T47D (cell line): ENCODE data around the gene GBE1.
"Not testable (repeated sequence)": the region's sequence is repeated elsewhere in the genome, so short reads cannot be mapped to it uniquely, and the experiment has no call there.

Experiments used
- DNase-seq, 2 experiments: peaks; one replicate each; pipeline versions ENCODE4 v3.0.0 to v3.0.0-alpha.2; 2011 to 2012; ENCODE audit warnings: low read depth in 1 of 2, low spot score in 1 of 2
- JUND ChIP-seq: IDR thresholded peaks from 2 replicates; pipeline ENCODE4 v1.6.1; 2012; ENCODE audit warnings: low read depth
- in situ Hi-C: cut with HindIII; loops from 2 replicates; pipeline ENCODE4 v1.10.0; 2016; ENCODE audit warnings: low sequenced_read_pairs, low pct_unique_long_range_greater_than_20kb

GBE1 gene

GRCh38 chr3:81765400-81765799, 4.0 kb upstream of the GBE1 start:
- in situ Hi-C loops, result no loop called here
- TF ChIP-seq JUND, result no peak
- DNase-seq, result no peak

- DNase-seq, result no peak
- in situ Hi-C loops, result no loop called here
- no peak for TF ChIP-seq JUND
These were observed 3.2 kb upstream of the GBE1 start for GRCh38 chr3:81764665-81765064.

DNA sequence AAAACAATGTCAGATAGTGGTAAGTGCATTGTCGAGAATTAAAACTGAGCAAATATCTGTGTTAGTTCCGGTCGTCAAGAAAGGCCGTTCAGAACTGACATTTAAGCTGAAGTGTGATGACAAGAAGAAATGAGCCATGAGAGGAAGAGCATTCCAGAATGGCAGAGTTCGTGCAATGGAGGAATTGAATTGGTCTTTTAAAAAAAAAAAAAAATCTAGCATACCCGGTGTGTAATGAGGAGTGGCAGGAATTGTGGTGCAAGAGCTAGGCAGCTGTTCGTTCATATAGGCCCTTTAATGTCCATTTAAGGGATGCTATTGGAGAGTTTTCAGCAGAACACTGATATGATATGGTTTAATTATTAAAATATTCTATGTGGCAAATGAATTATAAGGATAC, 2.6 kb upstream of the GBE1 start:
- DNase-seq, result no peak
- in situ Hi-C loops, result no loop called here
- no peak for TF ChIP-seq JUND

GRCh38 chr3:81763001-81763400, 1.6 kb upstream of the GBE1 start:
- in situ Hi-C loops, result no loop called here
- TF ChIP-seq JUND, result no peak
- DNase-seq, result no peak

- no peak for DNase-seq
- in situ Hi-C loops, result no loop called here
- TF ChIP-seq JUND, result no peak
These were observed 597 bp upstream of the GBE1 start for GRCh38 chr3:81761904-81762580.

DNA sequence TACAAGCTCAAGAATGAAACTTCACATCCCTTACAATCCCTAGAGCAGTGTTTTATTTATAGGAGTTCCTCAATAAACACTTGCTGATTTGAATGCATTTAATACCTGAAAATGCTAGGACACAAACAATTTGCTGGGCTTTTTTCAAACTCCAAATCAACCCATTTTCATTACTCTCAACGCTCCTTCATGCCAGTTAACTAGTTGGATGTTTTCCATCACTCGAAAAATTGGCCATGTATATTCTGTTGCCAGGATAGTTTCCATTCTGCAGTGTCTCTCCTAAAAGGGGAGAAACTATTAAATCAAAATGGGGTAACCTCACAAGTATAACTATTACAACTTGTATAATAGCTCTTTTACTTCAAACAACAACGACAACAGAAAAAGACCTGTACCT, 1.2 kb downstream of the GBE1 start:
- no peak for DNase-seq
- TF ChIP-seq JUND, result no peak
- in situ Hi-C loops, result no loop called here

- DNase-seq, in situ Hi-C loops: not testable (repeated sequence)
These were observed 2.7 kb downstream of the GBE1 start for GRCh38 chr3:81758771-81759170.

DNA sequence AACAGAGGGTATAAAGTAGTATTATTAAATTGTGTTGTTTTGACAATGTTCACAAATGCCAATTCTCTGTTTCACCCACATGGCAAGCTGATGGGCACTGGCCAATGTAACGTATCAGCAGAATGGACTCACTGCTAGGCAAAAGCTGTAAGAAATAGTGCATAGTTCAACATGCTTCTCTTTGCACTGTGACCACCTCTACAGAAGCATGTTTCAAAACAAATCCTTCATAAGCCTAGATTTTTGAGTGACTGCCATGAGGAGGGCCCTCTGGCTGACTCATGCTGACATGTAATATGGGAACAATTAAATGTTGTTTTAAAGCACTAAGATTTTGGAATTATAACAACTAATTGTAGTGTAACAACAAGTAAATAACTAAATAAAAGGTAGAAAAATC, 3.2 kb downstream of the GBE1 start:
- no peak for TF ChIP-seq JUND
- in situ Hi-C loops, result no loop called here
- no peak for DNase-seq

GRCh38 chr3:81753416-81754027, 7.9 kb downstream of the GBE1 start:
- no peak for TF ChIP-seq JUND
- in situ Hi-C loops, result no loop called here
- no peak for DNase-seq

GRCh38 chr3:81752604-81753003, 8.8 kb downstream of the GBE1 start:
- TF ChIP-seq JUND, result no peak
- no peak for DNase-seq
- in situ Hi-C loops, result no loop called here

- in situ Hi-C loops, result no loop called here
- no peak for TF ChIP-seq JUND
- DNase-seq, result no peak
These were observed 12.2 kb downstream of the GBE1 start for GRCh38 chr3:81749265-81749664.

DNA sequence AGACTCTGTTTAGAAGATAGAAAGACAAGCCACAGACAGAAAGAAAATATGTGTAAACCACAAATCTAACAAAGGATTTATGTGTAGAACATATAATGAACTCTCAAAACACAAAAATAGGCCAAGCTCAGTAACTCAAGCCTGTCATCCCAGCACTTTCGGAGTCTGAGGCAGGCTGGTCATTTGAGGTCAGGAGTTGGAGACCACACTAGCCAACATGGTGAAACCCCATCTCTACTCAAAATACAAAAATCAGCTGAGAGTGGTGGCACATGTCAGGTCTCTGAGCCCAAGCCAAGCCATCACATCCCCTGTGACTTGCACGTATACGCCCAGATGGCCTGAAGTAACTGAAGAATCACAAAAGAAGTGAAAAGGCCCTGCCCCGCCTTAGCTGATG, 14.2 kb downstream of the GBE1 start:
- DNase-seq, in situ Hi-C loops: not testable (repeated sequence)

DNA sequence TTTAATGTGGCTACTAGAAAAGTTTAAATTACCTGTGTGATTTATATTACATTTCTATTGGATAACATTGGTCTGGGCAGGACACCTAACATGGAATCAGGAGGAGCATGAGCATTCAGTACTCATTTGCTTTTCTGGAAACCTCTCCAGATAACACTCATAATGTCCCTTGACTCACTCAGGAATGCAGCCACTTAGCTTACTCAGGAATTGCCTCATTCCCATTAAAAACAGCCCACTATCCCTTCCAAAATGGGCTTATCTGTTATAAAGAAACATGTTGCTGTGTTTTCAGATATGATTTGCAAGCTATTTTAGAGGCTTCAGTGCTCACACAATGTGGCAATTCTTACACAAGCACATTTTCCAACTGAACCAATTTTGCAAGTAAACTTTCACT, 17.1 kb downstream of the GBE1 start:
- in situ Hi-C loops, result no loop called here
- no peak for DNase-seq

More for the DNA sequence above, 17.1 kb downstream of the GBE1 start:
- TF ChIP-seq JUND, result no peak
